Measurements from ENCODE around the gene TMEM14B. TPM values are rescaled to one million over a fixed set of nuclear protein-coding genes. Genes with fewer than 3 reads are reported as not detected.
A peak's percentile ranks its signal among the peaks of the same experiment; 100 is the strongest.

TMEM14B gene
- total RNA-seq, 1 donor from 2014 or later: 61.0 TPM

DNA sequence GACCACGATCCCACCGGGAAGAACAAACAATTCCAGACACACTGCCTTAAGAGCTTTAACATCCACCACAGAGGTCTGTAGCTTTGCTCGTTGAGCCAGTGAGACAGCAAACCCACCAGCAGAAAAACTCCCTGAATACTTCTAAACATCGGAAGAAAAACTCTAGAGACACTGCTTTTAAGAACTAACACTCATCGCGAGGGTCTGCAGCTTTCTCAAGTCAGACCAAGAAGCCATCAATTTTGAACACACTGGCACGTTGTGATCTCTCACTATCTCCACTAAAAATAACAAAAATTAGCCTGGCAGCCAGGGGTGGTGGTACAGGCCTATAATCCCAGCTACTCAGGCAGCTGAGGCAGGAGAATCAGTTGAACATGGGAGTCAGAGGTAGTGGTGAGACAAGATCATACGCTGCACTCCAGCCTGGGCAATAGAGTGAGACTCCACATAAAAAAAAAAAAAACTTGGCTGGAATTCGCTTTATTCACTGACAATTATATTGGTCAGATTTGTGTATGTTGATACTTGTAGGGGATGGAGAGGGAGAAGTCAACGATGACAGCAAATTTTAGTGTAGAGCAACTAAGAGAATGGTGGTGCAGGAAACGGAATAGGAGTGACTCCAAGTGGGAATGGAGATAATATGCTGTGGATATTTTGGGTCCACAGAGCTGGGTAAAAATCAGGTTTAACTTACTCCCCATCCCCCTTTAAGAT lies 25.6 kb upstream of the TMEM14B start:
- peak overlapping the region; percentile 89 for H3K27ac ChIP-seq
- no peak for ATAC-seq
- DNase-seq: no peak
- peak overlapping the region; percentile 83 for H3K4me3 ChIP-seq
- H3K36me3 ChIP-seq: peaks cover 13% of the 10 kb centered on the region
- H3K27me3 ChIP-seq (ENCODE audit: low read depth): no peaks in the 10 kb centered on the region
- intact Hi-C loops (cut with DNase I): no loop called here
- H3K9me3 ChIP-seq: no peaks in the 10 kb centered on the region
- TF ChIP-seq, protein P1, sequence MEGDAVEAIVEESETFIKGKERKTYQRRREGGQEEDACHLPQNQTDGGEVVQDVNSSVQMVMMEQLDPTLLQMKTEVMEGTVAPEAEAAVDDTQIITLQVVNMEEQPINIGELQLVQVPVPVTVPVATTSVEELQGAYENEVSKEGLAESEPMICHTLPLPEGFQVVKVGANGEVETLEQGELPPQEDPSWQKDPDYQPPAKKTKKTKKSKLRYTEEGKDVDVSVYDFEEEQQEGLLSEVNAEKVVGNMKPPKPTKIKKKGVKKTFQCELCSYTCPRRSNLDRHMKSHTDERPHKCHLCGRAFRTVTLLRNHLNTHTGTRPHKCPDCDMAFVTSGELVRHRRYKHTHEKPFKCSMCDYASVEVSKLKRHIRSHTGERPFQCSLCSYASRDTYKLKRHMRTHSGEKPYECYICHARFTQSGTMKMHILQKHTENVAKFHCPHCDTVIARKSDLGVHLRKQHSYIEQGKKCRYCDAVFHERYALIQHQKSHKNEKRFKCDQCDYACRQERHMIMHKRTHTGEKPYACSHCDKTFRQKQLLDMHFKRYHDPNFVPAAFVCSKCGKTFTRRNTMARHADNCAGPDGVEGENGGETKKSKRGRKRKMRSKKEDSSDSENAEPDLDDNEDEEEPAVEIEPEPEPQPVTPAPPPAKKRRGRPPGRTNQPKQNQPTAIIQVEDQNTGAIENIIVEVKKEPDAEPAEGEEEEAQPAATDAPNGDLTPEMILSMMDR (IDR thresholded peaks at IDR 0.05): no peak
- H3K4me1 ChIP-seq: peaks cover 25% of the 10 kb centered on the region

DNA sequence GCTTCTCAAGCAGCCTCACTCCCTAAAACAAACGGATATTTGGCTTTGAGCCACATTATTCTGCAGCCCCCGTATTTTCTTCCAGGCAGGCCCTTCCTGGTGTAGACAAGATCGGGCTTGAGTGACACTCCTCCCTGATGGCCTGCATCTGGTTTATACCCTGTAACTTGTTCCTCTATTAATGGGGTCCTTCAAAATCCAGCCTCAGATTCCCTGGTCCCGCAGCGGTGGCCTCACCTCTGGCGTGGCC lies 25.1 kb upstream of the TMEM14B start:
- ATAC-seq: no peak
- TF ChIP-seq, protein P1 (IDR thresholded peaks at IDR 0.05): no peak
- H3K27me3 ChIP-seq (ENCODE audit: low read depth): no peaks in the 10 kb centered on the region
- no peak for DNase-seq
- intact Hi-C loops (cut with DNase I): no loop called here
- peaks cover 13% of the 10 kb centered on the region for H3K36me3 ChIP-seq
- peaks cover 25% of the 10 kb centered on the region for H3K4me1 ChIP-seq
- no peaks in the 10 kb centered on the region for H3K9me3 ChIP-seq
- H3K27ac ChIP-seq: peak overlapping the region; percentile 89
- peak overlapping the region; percentile 83 for H3K4me3 ChIP-seq

DNA sequence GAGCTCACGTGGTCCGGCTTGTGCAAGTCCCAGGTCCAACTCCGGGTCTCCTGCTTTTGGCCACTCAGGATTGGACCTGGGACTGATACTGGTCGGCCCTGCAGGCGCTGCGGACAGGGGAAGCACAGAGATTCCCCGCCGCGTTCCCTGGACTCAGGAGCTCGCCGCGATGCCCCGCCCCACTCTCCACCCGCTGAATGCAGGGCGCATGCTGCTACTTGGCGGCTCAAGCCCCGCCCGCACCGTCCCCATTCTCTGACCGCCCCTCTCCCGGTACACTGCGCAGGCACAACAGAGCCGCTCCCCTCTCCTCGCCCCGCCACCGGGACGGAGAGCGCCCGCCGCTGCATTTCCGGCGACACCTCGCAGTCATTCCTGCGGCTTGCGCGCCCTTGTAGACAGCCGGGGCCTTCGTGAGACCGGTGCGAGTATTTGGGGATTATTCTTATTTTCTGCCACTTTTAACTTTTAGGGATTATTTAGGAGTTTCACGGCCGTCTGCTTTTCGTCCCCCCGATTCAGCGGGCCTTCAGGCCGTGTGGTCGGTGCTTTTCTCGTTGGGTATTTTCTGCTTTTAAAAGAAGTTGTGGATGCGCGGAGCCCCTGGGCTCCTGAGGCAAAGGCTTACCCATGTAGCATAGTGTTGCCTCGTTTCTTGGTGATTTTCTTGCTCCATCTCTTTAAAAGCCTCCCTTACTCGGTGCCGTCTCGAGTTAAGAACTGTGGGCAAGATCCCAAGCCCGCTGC lies 24.6 kb upstream of the TMEM14B start, which contains the start of gene TMEM14C:
TSS of gene TMEM14C (plus strand) at position 251 of the 747 bp plus-strand sequence. CDS start 1,544 bp downstream, outside the sequence.
- Histone ChIP-seq H3K27me3 (ENCODE audit: low read depth) (no peaks in the 10 kb centered on the region), H3K9me3 (no peaks in the 10 kb centered on the region), H3K36me3 (peaks cover 13% of the 10 kb centered on the region), H3K27ac (peak within 1 kb of the TSS; percentile 89), H3K4me1 (peaks cover 25% of the 10 kb centered on the region), H3K4me3 (peak within 1 kb of the TSS; percentile 83)
- TF ChIP-seq, protein P1 (IDR thresholded peaks at IDR 0.05): no peak
- intact Hi-C loops (cut with DNase I): no loop called here
- peak; percentile 98 to 99 for ATAC-seq
- peak; percentile 100 for DNase-seq

DNA sequence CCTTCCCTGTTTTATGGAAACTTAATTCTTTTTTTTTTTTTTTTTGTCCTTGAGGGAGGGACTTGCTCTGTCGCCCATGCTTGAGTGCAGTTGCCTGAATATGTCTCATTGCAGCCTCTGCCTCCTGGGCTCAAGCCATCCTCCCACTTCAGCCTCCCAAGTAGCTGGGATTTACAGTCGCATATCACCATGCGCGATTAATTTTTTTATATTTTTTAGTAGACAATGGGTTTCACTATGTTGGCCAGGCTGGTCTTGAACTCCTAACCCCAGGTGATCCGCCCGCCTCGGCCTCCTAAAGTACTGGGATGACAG lies 24.1 kb upstream of the TMEM14B start:
- peak overlapping the region; percentile 89 for H3K27ac ChIP-seq
- TF ChIP-seq, protein P1 (IDR thresholded peaks at IDR 0.05): no peak
- intact Hi-C loops (cut with DNase I): no loop called here
- H3K9me3 ChIP-seq: no peaks in the 10 kb centered on the region
- no peaks in the 10 kb centered on the region for H3K27me3 ChIP-seq (ENCODE audit: low read depth)
- peaks cover 25% of the 10 kb centered on the region for H3K4me1 ChIP-seq
- DNase-seq: no peak
- peak in 1 of 2 donors; percentile 11 for ATAC-seq
- peak overlapping the region; percentile 83 for H3K4me3 ChIP-seq
- peaks cover 18% of the 10 kb centered on the region for H3K36me3 ChIP-seq

DNA sequence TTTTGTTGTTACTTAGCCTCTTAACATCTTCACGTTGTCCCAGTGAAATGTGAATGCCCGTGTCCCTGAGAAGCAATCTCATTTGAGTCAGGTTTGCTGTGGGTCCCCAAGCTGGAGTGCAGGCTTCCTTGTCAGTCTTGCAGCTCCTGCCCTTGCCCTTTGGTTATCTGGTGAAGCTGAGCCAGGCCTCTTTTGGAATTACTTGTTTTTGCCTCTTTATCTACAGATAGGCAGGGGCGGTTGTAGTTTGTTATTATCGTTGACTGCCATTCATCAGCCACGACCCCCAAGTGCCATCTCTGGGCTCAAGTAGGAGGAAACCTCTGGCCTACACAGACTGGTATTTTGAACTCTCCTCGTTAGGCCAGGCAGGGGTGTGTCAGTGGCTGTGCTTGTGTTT lies 22.6 kb upstream of the TMEM14B start:
- Histone ChIP-seq H3K27me3 (ENCODE audit: low read depth) (no peaks in the 10 kb centered on the region), H3K9me3 (no peaks in the 10 kb centered on the region), H3K27ac (no peak overlapping the region), H3K4me3 (no peak overlapping the region), H3K4me1 (peaks cover 25% of the 10 kb centered on the region), H3K36me3 (peaks cover 32% of the 10 kb centered on the region)
- ATAC-seq (no peak), DNase-seq (no peak)
- TF ChIP-seq, protein P1 (IDR thresholded peaks at IDR 0.05): no peak
- intact Hi-C loops (cut with DNase I): no loop called here
